Endothelial cell of umbilical vein (primary cell): Measurements from ENCODE around the gene RTBDN. TPM values are rescaled to one million over a fixed set of nuclear protein-coding genes. Genes with fewer than 3 reads are reported as not detected.

Experiments used
- BruUV-seq: library from RNA; stranded (reverse); fragments of 400-500 nt; replicated peaks from 2 replicates; lab custom pipeline; 2021; lab: Mats Ljungman, UMichigan
- CTCF ChIA-PET: fragments of 300-600, 350-600 bp; sonication (Branson Sonifier 250); formaldehyde crosslinking; loops from one replicate; lab custom pipeline; 2021; ENCODE audit warnings: antibody characterized with exemption, inconsistent platforms; lab: Charles Lee
- POLR2A ChIA-PET: fragments of 300-600, 350-600 bp; sonication (Branson Sonifier 250); formaldehyde crosslinking; loops from one replicate; lab custom pipeline; 2021; ENCODE audit warnings: antibody characterized with exemption, inconsistent platforms; lab: Charles Lee
- DNase-seq: peaks from one replicate; pipeline ENCODE4 v3.0.0-alpha.2; 2011; ENCODE audit warnings: low read depth, low spot score
- FAIRE-seq: peaks from 2 replicates; lab custom pipeline; 2011; peaks lifted over from hg19 to GRCh38; lab: Jason Lieb, UNC
- H2AFZ ChIP-seq: 2 replicates; pipeline ENCODE4 v1.6.0; 2012; ENCODE audit warnings: low read depth, low read length, control low read depth, inconsistent platforms
- H3K27ac ChIP-seq: 2 replicates; pipeline ENCODE4 v1.5.1; 2011; ENCODE audit warnings: low read depth, mild to moderate bottlenecking, control low read depth, low read length, moderate library complexity; ENCODE audit not compliant: insufficient read depth
- H3K27me3 ChIP-seq, 2 experiments: 2 replicates each; pipeline versions ENCODE4 v1.6.0 to v1.6.1; 2011; ENCODE audit warnings: low read length in 2 of 2, mixed read lengths in 1 of 2; ENCODE audit not compliant: control insufficient read depth in 2 of 2, insufficient read depth in 2 of 2
- H3K36me3 ChIP-seq, 2 experiments: 2 replicates in 1 of 2; 3 replicates in 1 of 2; pipeline ENCODE4 v1.5.1; 2011; ENCODE audit warnings: low read length in 2 of 2, mild to moderate bottlenecking in 1 of 2, moderate library complexity in 1 of 2; ENCODE audit not compliant: control insufficient read depth in 2 of 2, insufficient read depth in 2 of 2; ENCODE audit errors: extremely low read depth in 1 of 2
- H3K4me1 ChIP-seq: 3 replicates; pipeline ENCODE4 v1.5.1; 2011; ENCODE audit warnings: mild to moderate bottlenecking, low read length; ENCODE audit not compliant: control insufficient read depth, insufficient read depth; ENCODE audit errors: extremely low read depth
- H3K4me2 ChIP-seq: 2 replicates; pipeline ENCODE4 v1.6.1; 2011; ENCODE audit warnings: low read length, control low read depth, mixed read lengths; ENCODE audit not compliant: insufficient read depth
- H3K4me3 ChIP-seq, 3 experiments: fragments of 200-600 bp in 1 of 3; sonication (generic), shearing (Covaris generic) in 1 of 3; replicated peaks in 1 of 3; 2 replicates each; pipeline ENCODE4 v1.5.1; 2011 to 2016; ENCODE audit warnings: control low read depth in 3 of 3, low read length in 3 of 3, mild to moderate bottlenecking in 2 of 3, inconsistent platforms in 1 of 3, low read depth in 1 of 3, moderate library complexity in 1 of 3; ENCODE audit not compliant: insufficient read depth in 1 of 3
- H3K79me2 ChIP-seq: 2 replicates; pipeline ENCODE4 v1.6.0; 2012; ENCODE audit warnings: low read length, inconsistent platforms; ENCODE audit not compliant: control insufficient read depth, insufficient read depth
- H3K9ac ChIP-seq: replicated peaks from 2 replicates; pipeline ENCODE3; 2011; ENCODE audit warnings: low read length, control low read depth; ENCODE audit not compliant: insufficient read depth; ENCODE audit errors: extremely low read depth
- H3K9me1 ChIP-seq: replicated peaks from 3 replicates; pipeline ENCODE4 v1.6.0; 2011; ENCODE audit warnings: mild to moderate bottlenecking, low read length; ENCODE audit not compliant: control insufficient read depth, insufficient read depth; ENCODE audit errors: extremely low read depth
- H3K9me3 ChIP-seq: replicated peaks from 2 replicates; pipeline ENCODE4 v1.5.1; 2012; ENCODE audit warnings: low read length, inconsistent platforms; ENCODE audit not compliant: control insufficient read depth, insufficient read depth
- H4K20me1 ChIP-seq: replicated peaks from 2 replicates; pipeline ENCODE3; 2011; ENCODE audit warnings: mild to moderate bottlenecking, low read length; ENCODE audit not compliant: control insufficient read depth, insufficient read depth; ENCODE audit errors: extremely low read depth
- EZH2 ChIP-seq: IDR thresholded peaks from 2 replicates; pipeline ENCODE4 v1.6.1; 2012; ENCODE audit warnings: borderline replicate concordance, low read depth, mild to moderate bottlenecking, moderate library complexity, low read length, inconsistent platforms; ENCODE audit not compliant: severe bottlenecking
- FOS ChIP-seq: IDR thresholded peaks from 2 replicates; pipeline ENCODE4 v1.6.1; 2011; ENCODE audit warnings: mild to moderate bottlenecking, low read length, moderate library complexity, borderline replicate concordance; ENCODE audit not compliant: insufficient read depth
- JUN ChIP-seq: IDR thresholded peaks from 2 replicates; pipeline ENCODE4 v1.6.1; 2011; ENCODE audit warnings: borderline replicate concordance, low read depth; ENCODE audit not compliant: insufficient read length, insufficient read depth
- MYC ChIP-seq: IDR thresholded peaks from one replicate; pipeline ENCODE4 v1.6.1; 2011; ENCODE audit warnings: mild to moderate bottlenecking, low read depth, low read length
- dilution Hi-C: fragments of 300-500 bp; cut with MboI; formaldehyde crosslinking; loops from one replicate; pipeline ENCODE4 v1.15.0; 2019; ENCODE audit warnings: low sequenced_read_pairs; ENCODE audit not compliant: extremely low pct_ligation_motif_present
- intact Hi-C: fragments of 100-400 bp; cut with micrococcal nuclease; formaldehyde crosslinking; loops from one replicate; pipeline ENCODE4 v1.10.0; 2022
- polyA plus RNA-seq, 4 experiments: library from polyadenylated mRNA; depleted of rRNA in 3 of 4; stranded (reverse) in 3 of 4; unstranded in 1 of 4; fragments of >200 nt; gene quantifications; 2 replicates each; pipeline versions ENCODE4 v1.2.1 to v1.2.3, GENCODE V29; 2011 to 2012; ENCODE audit warnings: missing spikeins in 1 of 4
- total RNA-seq: library from RNA; stranded (reverse); gene quantifications from 2 replicates; pipeline ENCODE4 v1.2.3, GENCODE V29; 2021
- TF ChIP-seq, protein P1 (sequence below): IDR thresholded peaks from 2 replicates; pipeline ENCODE4 v1.6.1; 2011; ENCODE audit not compliant: insufficient read depth, insufficient read length

Gene RTBDN
- total and polyA plus RNA-seq, 2 donors (not counting 3 experiments of a cell fraction or from before 2014, with no cell fraction given): not detected

DNA sequence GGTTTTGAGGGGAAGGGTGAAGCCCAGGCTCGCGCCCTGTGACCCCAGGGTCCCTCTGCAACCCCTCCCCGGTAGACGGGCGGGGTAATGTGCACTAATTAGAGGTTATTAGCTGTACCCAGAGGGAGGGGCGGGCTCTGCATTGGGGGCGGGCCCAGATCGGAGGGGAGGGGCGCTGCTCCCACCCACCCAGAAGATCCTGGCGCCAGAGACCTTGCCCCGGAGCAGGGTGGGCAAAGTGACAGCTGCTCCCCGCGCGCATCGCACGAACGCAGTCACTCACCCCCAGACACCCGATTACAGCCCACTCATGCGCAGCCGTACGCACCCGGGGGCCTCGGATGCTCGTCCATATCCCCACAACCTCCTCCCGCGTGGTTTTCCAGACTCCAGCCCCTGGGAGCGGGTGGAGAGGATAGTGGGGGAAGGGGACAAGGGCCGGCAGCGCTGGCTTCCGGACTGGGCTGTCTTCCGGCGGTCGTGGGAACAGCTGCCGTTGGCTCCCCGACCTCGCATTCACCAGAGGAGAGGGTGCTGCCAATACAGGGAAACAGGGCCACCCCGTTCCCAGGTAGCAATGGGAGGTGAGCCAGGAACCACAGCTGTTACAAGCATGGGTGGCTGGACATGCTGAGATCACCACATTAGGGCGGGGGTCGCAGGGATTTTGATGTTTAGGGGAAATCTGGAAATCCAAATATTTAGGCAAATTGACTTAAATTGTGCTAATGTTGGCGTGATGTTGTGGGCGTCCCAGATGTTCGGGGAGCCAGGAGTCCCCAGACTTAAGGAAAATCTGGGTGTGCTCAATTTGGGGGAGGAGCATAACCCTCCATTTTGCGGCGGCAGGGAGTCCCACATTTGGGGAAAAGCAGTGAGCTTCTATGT lies 56.1 kb downstream of the RTBDN start:
- dilution Hi-C loops: no loop called here
- peak overlapping the region; percentile 82 for H3K27ac ChIP-seq
- BruUV-seq: TSS peak; percentile 59
- CTCF ChIA-PET: interaction anchor here (0.9 to 10.3 kb wide), 12 partner anchors 9 to 188 kb away, joined by 3 to 387 read pairs (median 4); partner anchors contain the start of genes GET3, JUNB, PRDX2 and THSD8
- no peaks in the 10 kb centered on the region for H3K9me1 ChIP-seq
- H3K27me3 ChIP-seq: no peaks in the 10 kb centered on the region
- no peaks in the 10 kb centered on the region for H3K9me3 ChIP-seq
- POLR2A ChIA-PET: interaction anchor here (0.9 to 5.2 kb wide), 4 partner anchors 11 to 20 kb away, joined by 3 to 94 read pairs (median 4); partner anchors contain the start of gene JUNB
- H3K4me1 ChIP-seq: peaks cover 25% of the 10 kb centered on the region
- H2AFZ ChIP-seq: peak overlapping the region; percentile 75
- FAIRE-seq: peak; percentile 73
- peak; percentile 73 for DNase-seq
- peak overlapping the region; percentile 52 for H3K9ac ChIP-seq
- intact Hi-C loops: no loop called here
- peak overlapping the region; percentile 57 for H3K4me2 ChIP-seq
- peak overlapping the region; percentile 14 to 57 (median 51) for H3K4me3 ChIP-seq
- H3K36me3 ChIP-seq: no peaks in the 10 kb centered on the region
- H4K20me1 ChIP-seq: no peaks in the 10 kb centered on the region
- TF ChIP-seq MYC (no peak), EZH2 (no peak), JUN (no peak), FOS (no peak)
- TF ChIP-seq, protein P1, sequence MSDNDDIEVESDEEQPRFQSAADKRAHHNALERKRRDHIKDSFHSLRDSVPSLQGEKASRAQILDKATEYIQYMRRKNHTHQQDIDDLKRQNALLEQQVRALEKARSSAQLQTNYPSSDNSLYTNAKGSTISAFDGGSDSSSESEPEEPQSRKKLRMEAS: no peak
- no peaks in the 10 kb centered on the region for H3K79me2 ChIP-seq
